Inflammatory macrophage treated with lipopolysaccharide for 4 hours (primary cell): ENCODE data around the gene TSPAN4.

ENCODE experiments used
- DNase-seq: peaks from one replicate; pipeline ENCODE4 v3.0.0-alpha.2; 2020

The TSPAN4 gene

DNA sequence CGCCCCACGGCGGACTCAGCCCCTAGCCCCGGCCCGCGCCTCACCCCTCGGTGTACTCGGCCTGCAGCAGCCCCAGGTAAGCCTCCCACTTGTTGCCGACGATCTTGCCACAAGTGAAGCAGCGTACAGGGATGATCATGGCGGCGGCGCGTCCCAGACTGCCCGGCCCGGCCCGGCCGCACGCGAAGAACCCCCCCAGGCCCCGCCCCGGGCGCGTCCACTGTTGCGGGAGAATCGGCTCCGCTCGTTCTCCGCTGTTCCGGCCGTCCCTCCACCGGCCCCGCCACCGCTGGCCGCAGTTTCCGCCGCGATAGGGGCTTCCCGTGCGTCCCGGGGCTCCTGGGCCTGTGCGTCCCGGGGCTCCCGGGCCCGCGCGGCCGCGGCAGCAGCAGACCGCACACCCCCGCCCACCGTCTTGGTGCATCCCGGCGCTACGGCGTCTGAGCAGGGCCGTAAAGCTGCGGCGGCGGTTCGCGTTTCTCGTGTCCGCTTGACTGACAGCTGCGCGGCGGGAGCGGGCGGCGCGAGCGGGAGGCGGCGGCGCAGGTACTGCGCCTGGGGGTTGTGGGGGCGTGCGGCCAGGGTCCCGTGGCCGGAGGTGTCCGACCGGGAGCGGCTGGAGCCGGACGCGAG, at the start of gene TSPAN4, which contains the start of gene POLR2L:
TSS of gene TSPAN4 (plus strand) at position 483 of the 633 bp plus-strand sequence. CDS start 7,453 bp downstream, outside the sequence.
TSS of gene POLR2L (minus strand) at position 160 of the 633 bp plus-strand sequence. CDS start at position 139, 21 bp downstream.
- peak; percentile 88 for DNase-seq

DNA sequence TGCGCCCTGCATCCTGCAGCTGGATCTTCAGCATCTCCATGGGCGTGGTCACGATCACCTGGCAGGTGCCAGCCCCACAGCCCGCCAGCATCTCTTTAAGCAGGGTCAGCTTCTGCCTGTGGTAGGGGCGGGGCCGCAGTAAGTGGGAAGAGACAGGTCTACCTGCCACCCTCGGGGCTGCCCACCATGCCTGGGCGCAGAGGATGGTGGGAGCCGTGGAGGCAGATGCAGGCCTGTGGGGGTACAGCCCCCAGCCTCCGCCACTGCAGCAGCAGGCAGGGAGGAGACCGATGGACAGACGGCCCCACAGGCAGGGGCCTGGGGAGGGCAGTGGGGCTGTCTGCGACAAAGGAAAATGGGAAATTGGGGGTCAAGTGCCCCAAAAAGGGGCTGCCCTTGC, 49.8 kb upstream of the TSPAN4 start:
- no peak for DNase-seq

DNA sequence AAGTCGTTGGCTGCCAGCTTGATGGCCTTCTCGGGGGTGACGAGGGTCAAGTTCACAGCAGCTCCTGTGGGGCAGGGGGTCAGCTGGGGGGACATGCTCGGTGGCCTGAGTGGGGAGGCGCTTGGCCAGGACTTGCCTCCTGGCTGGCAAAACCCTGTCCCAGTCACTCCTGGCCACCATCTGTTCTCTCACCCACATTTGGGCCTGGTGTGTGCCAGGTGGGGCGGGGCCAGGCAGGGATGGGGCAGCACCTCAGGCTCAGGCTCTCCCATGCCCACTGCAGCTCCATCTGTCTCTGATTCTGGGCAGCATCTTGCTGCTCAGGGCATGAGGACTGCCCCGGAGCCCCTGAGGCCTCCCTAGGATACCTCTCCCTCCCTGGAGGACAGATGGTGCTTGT, 49.1 kb upstream of the TSPAN4 start:
- DNase-seq: no peak

DNA sequence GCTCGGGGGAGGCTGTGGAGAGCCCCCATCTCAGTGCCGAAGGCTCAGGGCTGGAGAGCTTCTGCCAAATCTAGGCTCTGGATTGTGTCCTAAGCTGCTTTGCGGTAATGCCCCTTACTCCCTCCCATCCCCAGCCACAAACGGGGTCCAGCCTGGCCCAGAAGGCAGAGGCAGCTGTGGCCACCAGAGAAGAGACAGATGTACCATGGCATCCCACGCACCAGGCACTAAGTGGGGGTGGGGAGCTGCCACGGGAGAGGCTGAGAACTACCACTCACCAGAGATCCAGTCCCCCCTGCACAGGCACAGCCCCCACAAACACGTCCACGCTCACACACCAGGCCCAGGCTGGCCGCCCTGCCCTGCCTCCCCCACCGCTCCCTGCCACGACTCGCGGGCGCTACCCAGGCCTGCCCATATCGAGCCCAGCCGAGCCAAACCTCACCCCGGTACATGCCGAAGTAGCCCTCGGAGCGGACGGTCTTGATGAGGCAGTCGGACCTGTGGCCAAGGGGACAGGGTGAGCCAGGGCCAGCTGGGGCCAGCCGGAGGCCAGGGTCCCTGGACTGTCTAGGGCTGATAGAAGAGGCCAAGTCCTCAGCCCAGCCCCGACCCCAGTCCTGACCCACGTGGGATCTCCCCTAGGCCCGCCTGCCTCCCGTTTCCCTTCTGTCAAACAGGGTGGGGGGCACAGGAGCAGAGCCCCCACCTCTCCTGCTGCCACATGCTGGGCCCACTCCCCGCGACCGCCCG, 48.5 kb upstream of the TSPAN4 start:
- no peak for DNase-seq

- DNase-seq: no peak
Measured at GRCh38 chr11:794766-795633, 47.7 kb upstream of the TSPAN4 start.

- peak; percentile 93 for DNase-seq
Measured at GRCh38 chr11:795634-796564, 46.8 kb upstream of the TSPAN4 start.

DNA sequence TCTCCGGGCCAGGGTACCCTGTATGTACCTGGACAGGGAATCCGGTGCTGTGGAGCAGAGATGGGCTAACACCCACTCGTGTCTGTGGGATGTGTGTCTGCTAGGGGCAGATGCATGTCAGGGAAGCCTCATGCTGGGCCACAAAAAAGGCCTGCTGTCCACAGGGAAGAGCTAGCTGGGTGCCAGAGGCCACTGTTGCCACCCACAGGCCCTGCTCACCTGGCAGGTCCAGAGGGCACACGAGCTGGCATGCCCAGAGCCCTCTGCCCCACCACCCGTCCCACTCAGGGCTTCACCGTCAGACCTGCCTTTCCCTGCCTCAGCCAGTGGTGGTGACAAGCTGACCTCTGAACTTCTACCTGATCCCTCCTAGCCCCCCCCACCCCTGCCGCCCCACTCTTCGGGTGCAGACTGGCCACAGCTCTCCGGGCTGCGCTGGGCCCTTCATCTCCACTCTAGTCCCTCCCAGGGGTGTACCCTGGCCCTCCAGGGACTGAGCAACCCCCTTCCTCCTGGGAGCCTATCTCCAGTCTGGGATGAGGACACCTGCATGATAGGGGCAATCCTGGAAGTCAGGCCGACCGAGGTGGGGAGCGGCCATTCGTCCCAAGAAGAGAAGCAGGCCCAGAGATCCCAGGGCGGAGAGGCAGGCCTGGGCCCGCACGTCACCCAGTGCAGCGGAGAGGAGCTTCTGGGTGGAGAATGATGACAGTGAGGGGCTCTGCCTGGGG, 45.9 kb upstream of the TSPAN4 start:
- DNase-seq: no peak

DNA sequence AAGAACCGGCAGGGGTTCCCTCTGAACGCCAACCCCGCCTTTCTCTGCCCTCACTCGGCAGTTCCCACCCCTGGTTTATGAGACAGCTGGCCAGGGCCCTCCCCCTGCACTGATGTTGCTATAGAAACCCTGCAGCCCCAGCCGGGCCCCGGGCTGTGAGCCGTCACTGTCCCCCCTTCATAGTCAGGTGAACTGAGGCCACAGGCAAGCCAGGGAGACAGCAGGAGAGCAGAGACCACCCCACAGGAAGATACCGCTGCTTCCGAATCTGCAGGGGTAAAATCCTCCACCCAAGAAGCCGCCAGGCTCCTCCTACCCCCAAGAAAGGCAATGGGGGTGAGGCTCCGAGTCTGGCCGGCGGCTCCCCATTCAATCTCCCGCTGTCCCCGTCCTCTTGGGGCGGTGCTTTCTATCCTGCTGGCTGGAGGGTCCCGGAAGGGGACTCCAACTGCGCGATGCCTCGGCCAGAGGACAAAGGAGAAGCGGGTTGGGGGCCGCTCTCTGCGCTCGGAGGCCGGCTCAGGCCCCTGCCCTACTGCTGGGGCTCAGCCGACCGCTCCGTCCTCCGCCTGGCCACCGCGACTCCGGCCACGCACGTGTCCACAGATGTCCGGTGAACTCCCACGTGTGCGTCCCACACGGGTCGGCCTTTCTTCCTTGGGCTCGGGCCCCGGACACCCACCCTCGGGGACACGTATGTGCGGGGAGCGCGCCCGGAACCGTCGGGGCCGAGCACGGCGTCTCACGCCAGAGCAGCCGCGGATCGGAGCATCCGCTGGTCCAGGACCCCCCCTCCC, 45.2 kb upstream of the TSPAN4 start:
- DNase-seq: peak; percentile 64

- peak; percentile 80 for DNase-seq
Measured at GRCh38 chr11:798093-798713, 44.4 kb upstream of the TSPAN4 start, which contains the start of gene SLC25A22. TSS of gene SLC25A22 (minus strand) at chr11:798281. CDS start at chr11:795006, 3,275 bp downstream.

DNA sequence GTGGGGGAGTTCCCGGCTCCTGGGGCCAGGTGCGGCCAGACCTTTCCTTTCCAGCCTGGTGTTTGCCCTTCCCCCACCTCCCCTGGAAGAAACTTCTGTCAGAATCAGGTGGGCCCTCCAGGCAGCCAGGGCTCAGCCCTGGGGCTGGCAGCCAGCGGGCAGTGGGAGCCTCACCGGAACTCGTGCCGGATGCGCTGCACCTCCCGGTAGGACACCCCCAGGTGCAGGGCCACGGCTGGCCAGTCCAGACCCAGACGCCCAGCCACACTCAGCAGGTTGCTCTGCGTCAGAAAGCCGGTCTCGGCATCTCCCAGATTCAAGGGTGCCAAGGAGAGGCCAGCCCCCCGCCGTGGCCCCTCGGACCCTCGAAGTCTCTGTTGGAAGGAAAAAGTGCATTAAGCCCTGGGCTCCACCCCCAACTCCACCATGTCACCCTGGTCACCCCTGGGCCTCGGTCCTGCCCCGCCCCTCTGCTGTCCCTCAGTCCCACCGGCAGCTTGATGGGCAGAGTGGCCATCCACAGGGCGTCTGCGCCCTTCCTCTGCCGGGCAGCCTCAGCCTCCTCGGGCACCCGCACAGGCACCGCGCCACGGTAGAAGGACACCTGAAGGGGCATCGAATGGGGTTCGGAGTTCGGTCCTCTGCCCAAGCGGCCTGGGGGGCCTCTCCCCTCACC, 42.9 kb upstream of the TSPAN4 start:
- DNase-seq: no peak

- DNase-seq: no peak
Measured at GRCh38 chr11:800473-800872, 42.2 kb upstream of the TSPAN4 start.

DNA sequence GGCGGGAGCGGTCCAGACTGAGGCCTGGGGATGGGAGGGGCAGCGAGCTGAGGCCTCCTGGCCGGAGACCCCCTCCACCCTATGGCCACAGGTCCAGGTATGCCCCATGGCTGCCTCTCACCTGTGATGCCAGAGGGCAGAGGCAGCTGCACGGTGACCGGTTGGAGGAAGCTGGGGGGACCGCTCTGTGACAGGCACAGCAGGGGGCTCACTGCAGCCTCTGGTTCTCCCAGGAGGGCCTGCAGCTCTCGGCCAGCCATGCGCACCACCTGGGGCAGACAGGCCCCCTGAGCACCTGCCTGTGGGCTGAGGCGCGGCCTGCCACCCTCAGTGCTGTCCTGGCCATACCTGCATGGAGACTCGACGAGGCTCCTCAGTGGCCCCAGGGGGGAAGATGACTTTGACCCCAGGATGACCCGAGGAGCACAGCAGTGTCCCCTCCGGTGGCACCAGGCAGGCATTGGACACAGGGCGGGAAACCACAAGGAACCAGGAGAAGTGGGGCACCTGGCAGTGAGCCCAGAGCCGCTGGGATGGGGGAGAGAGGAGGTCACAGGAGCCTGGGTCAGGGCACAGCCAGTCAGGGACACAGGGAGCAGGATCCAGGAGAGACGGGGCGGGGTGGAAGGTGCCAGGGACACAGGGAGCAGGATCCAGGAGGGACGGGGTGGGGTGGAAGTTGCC, 41.4 kb upstream of the TSPAN4 start:
- no peak for DNase-seq

DNA sequence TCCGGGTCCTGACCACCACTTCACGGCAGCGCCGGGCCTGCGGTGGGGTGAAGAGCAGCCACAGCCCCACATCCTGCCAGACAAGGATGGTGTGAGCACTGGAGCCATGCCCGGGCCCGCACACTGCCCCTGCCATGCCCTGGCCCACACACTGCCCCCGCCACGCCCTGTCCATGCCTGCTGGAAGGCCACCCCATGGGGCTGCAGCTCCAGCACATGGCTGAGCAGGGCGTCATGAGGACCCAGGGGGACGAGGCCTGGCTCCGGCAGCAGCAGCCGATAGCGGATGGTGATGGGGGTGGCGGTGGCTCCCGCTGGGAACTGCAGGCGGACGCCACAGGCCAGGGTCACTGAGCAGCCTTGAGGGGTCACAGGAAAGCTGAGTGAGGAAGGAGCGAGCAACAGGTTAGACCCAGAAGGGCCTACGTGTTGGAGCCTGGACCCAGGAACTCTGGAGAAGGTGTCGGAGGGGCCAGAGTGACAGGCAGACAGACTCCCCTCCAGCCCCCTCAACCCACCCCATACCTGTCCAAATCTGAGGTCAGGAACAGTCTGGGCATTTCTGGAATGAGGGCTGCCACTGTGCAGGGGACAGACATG, 40.5 kb upstream of the TSPAN4 start:
- no peak for DNase-seq

DNA sequence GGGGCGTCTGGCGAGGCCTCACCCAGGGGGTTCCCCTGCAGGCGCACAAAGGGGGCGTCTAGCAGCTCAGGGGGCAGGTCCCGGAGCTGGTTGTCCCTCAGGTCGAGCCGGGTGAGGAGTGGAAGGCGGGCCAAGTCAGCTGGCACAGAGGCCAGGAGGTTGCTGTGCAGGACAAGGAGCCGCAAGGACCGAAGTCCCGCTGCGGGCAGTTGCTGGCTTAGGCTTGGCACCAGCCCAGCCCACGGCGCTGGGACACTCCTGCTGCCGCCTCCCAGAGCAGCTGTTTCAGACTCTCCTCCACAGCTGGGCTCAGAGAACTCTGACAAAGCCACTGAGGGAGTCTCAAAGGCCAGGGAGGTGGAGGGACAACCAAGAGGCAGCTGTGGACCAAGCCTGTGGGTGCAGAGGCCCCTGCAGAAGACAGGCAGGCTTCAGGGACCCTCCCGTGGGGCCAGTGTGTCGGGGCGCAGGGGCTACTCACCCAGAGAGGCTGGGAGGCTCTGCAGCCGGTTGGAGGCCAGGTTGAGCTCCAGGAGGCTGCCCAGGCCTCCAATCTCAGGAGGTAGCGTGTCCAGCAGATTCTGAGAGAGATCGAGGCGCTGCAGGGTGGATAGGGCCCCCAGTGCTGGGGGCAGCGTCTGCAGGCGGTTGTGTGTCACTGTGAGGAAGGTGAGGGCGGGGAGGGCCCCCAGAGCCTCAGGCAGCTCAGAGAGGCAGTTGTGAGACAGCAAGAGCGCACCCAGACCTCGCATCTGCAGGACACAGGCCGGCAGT, 39.8 kb upstream of the TSPAN4 start:
- DNase-seq: no peak

DNA sequence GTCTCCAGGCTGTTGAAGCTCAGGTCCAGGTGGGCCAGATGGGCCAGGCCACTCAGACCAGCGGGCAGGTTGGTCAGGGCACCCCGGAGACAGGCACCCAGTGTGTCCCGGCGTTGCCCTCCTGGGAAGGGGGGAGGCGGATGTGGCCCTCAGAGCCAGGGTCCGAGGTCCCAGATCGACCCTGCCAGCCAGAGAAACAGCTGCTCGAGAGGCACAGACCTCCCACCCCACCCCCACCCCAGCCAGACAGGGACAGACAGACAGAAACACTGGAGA, 39.2 kb upstream of the TSPAN4 start:
- DNase-seq: no peak

GRCh38 chr11:803770-804598, 38.7 kb upstream of the TSPAN4 start:
- DNase-seq: no peak

DNA sequence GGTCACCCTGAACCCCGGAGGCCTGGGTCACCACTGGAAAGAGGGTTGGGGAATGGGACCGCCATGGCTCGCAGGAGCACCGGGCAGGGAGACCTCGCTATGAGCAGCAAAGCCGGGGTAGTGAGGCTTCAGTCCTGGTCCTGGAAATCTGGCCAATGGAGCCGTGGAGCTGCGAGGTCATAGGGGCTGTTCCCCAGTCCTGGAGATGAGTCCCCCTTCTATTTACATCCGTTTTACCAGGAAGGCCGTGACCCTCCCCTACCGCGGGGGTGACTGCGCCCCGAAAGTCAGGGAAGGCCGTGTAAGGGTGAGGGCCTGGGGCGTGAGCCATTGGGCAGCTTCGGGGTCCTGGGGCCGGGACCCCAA, 38.1 kb upstream of the TSPAN4 start:
- no peak for DNase-seq
